H1 (cell line): Measurements from ENCODE around the gene CELF4.

Experiments used
- CHD2 ChIP-seq: IDR thresholded peaks from 2 replicates; pipeline ENCODE4 v1.6.1; 2012; ENCODE audit warnings: low read length, improper control_type of control experiment
- CTCF ChIP-seq, 3 experiments: IDR thresholded peaks; 1 replicate in 2 of 3; 2 replicates in 1 of 3; pipeline versions ENCODE4 v1.5.1 to v1.6.1; 2011; ENCODE audit warnings: low read length in 3 of 3, mild to moderate bottlenecking in 3 of 3, inconsistent platforms in 2 of 3, low read depth in 1 of 3, moderate library complexity in 1 of 3; ENCODE audit not compliant: insufficient read depth in 1 of 3; ENCODE audit errors: control extremely low read depth in 1 of 3
- EP300 ChIP-seq, 2 experiments: IDR thresholded peaks; 1 replicate in 1 of 2; 2 replicates in 1 of 2; pipeline ENCODE4 v1.6.1; 2011 to 2012; ENCODE audit warnings: low read depth in 2 of 2, low read length in 2 of 2, mild to moderate bottlenecking in 2 of 2, borderline replicate concordance in 1 of 2, inconsistent platforms in 1 of 2, moderate library complexity in 1 of 2
- EZH2 ChIP-seq: fragments of 200-600 bp; sonication (generic); IDR thresholded peaks from 2 replicates; pipeline ENCODE4 v1.7.1; 2012; ENCODE audit warnings: low read depth, mild to moderate bottlenecking, moderate library complexity, low read length, inconsistent platforms; ENCODE audit not compliant: severe bottlenecking
- HDAC6 ChIP-seq: IDR thresholded peaks from one replicate; pipeline ENCODE4 v1.7.1; 2012; ENCODE audit warnings: low read depth, mild to moderate bottlenecking, inconsistent platforms, low read length, moderate library complexity
- POLR2A ChIP-seq, 2 experiments: IDR thresholded peaks; 1 replicate in 1 of 2; 2 replicates in 1 of 2; pipeline ENCODE4 v1.6.1; 2011; ENCODE audit warnings: low read depth in 2 of 2, low read length in 2 of 2, mild to moderate bottlenecking in 2 of 2; ENCODE audit errors: control extremely low read depth in 1 of 2
- RAD21 ChIP-seq, 2 experiments: IDR thresholded peaks in 1 of 2; conservative IDR thresholded peaks in 1 of 2; 2 replicates each; pipeline ENCODE4 v1.6.1; 2011; ENCODE audit warnings: low read depth in 2 of 2, low read length in 2 of 2, improper control_type of control experiment in 1 of 2, inconsistent platforms in 1 of 2, mild to moderate bottlenecking in 1 of 2, moderate library complexity in 1 of 2
- SUZ12 ChIP-seq: fragments of 200-600 bp; sonication (generic); IDR thresholded peaks from 2 replicates; pipeline ENCODE4 v1.6.1; 2012; ENCODE audit warnings: mild to moderate bottlenecking, inconsistent platforms, low read length, moderate library complexity, mixed read lengths
- ZNF274 ChIP-seq: IDR thresholded peaks from 2 replicates; pipeline ENCODE4 v1.7.0; 2012; ENCODE audit warnings: low read length, borderline replicate concordance; ENCODE audit errors: extremely low read depth

DNA sequence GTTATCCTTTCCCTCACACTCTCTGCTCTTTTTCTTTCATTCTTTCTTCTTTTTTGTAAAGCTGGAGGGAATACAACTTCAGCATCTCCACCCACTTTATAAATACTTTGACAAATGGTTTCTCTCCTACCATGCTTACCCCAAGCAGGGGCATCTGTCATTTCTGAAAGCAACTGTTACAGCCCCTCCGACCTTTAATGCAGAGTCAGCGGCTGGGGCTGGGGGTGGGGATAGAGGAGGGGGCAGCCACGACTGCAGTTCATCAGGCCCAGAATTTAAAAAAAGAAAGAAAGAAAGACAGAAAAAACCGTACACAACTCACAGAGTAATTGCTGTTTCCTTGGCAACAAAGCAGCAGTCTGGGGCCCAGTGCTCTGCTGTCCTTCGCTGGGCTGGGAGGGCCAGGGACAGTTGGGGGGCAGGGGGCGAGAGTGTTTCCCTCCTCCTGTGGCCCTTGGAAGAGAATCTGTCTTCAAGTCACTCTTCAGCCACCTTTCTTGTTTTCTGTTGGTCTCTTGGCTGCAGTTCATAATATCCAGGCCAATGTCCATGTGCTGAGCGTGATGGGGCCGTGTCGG, 53.8 kb downstream of the CELF4 start:
- no peak for TF ChIP-seq EP300 (IDR thresholded peaks at IDR 0.05; ENCODE audit: borderline replicate concordance in 1 of 2, low read depth in 2 of 2, low read length in 2 of 2)
- TF ChIP-seq HDAC6, result no peak
- TF ChIP-seq SUZ12, result no peak
- no peak for TF ChIP-seq CTCF (IDR thresholded peaks at IDR 0.05; ENCODE audit: control extremely low read depth in 1 of 3, insufficient read depth in 1 of 3, low read depth in 1 of 3, low read length in 3 of 3)
- TF ChIP-seq ZNF274, result no peak
- TF ChIP-seq POLR2A (IDR thresholded peaks at IDR 0.05; ENCODE audit: control extremely low read depth in 1 of 2, low read depth in 2 of 2, low read length in 2 of 2), result no peak
- no peak for TF ChIP-seq RAD21 (IDR thresholded peaks at IDR 0.05 in 1 of 2, conservative IDR thresholded peaks at IDR 0.05 in 1 of 2; ENCODE audit: low read depth in 2 of 2, low read length in 2 of 2)
- no peak for TF ChIP-seq EZH2
- no peak for TF ChIP-seq CHD2
